ENCODE results near the gene TICRR.
"Not testable (repeated sequence)": the region's sequence is repeated elsewhere in the genome, so short reads cannot be mapped to it uniquely, and the experiment has no call there.

Gene TICRR

GRCh38 chr15:89575146-89575655, at the start of gene TICRR:
Gene TICRR (plus strand): TSS chr15:89575469. CDS start chr15:89575587, 118 bp downstream.
- peak; percentile 96 for FAIRE-seq

GRCh38 chr15:89526181-89526580, 49.1 kb upstream of the TICRR start:
- DNase-seq (ENCODE audit: low spot score): no peak
- FAIRE-seq: no peak

More at GRCh38 chr15:89575146-89575655, at the start of gene TICRR:
- peak; percentile 98 for DNase-seq (ENCODE audit: low spot score)

- FAIRE-seq (no peak), DNase-seq (ENCODE audit: low spot score) (no peak)
Measured at GRCh38 chr15:89526601-89527441, 48.4 kb upstream of the TICRR start.

- FAIRE-seq: no peak
- no peak for DNase-seq (ENCODE audit: low spot score)
Measured at GRCh38 chr15:89528757-89529352, 46.4 kb upstream of the TICRR start.

- no peak for FAIRE-seq
Measured at GRCh38 chr15:89530976-89531375, 44.3 kb upstream of the TICRR start.

GRCh38 chr15:89531796-89532537, 43.3 kb upstream of the TICRR start:
- FAIRE-seq: no peak
- DNase-seq (ENCODE audit: low spot score): no peak

More at GRCh38 chr15:89530976-89531375, 44.3 kb upstream of the TICRR start:
- DNase-seq (ENCODE audit: low spot score): no peak

- DNase-seq (ENCODE audit: low spot score) (no peak), FAIRE-seq (no peak)
Measured at GRCh38 chr15:89533861-89534544, 41.3 kb upstream of the TICRR start.

- FAIRE-seq (no peak), DNase-seq (ENCODE audit: low spot score) (no peak)
Measured at GRCh38 chr15:89539027-89539426, 36.2 kb upstream of the TICRR start.

GRCh38 chr15:89542369-89542768, 32.9 kb upstream of the TICRR start:
- DNase-seq (ENCODE audit: low spot score) (no peak), FAIRE-seq (no peak)

GRCh38 chr15:89543389-89543788, 31.9 kb upstream of the TICRR start:
- DNase-seq (ENCODE audit: low spot score) (no peak), FAIRE-seq (no peak)

GRCh38 chr15:89549138-89549537, 26.1 kb upstream of the TICRR start:
- not testable (repeated sequence) for DNase-seq (ENCODE audit: low spot score); FAIRE-seq

GRCh38 chr15:89550427-89550826, 24.8 kb upstream of the TICRR start:
- FAIRE-seq (no peak), DNase-seq (ENCODE audit: low spot score) (no peak)

- FAIRE-seq (no peak), DNase-seq (ENCODE audit: low spot score) (no peak)
Measured at GRCh38 chr15:89551550-89551949, 23.7 kb upstream of the TICRR start.

- FAIRE-seq: no peak
- DNase-seq (ENCODE audit: low spot score): no peak
Measured at GRCh38 chr15:89553632-89554031, 21.6 kb upstream of the TICRR start.

- FAIRE-seq (no peak), DNase-seq (ENCODE audit: low spot score) (no peak)
Measured at GRCh38 chr15:89554247-89554646, 21.0 kb upstream of the TICRR start.

- no peak for DNase-seq (ENCODE audit: low spot score)
- FAIRE-seq: no peak
Measured at GRCh38 chr15:89555768-89556167, 19.5 kb upstream of the TICRR start.

GRCh38 chr15:89556413-89557262, 18.6 kb upstream of the TICRR start:
- FAIRE-seq (peak; percentile 75), DNase-seq (ENCODE audit: low spot score) (peak; percentile 35)

GRCh38 chr15:89559769-89560264, 15.5 kb upstream of the TICRR start:
- no peak for DNase-seq (ENCODE audit: low spot score)
- no peak for FAIRE-seq

GRCh38 chr15:89566181-89566580, 9.1 kb upstream of the TICRR start:
- no peak for FAIRE-seq

More at GRCh38 chr15:89566181-89566580, 9.1 kb upstream of the TICRR start:
- DNase-seq (ENCODE audit: low spot score): no peak
